ENCODE results near the gene PGM2.

PGM2 gene

GRCh38 chr4:37844204-37844603, 17.7 kb downstream of the PGM2 start:
- TF ChIP-seq CTCF (IDR thresholded peaks at IDR 0.05; ENCODE audit: borderline replicate concordance, insufficient read depth, low read depth, low read length), result no peak
- no peak overlapping the region for H3K4me3 ChIP-seq (ENCODE audit: low read depth, low read length)

DNA sequence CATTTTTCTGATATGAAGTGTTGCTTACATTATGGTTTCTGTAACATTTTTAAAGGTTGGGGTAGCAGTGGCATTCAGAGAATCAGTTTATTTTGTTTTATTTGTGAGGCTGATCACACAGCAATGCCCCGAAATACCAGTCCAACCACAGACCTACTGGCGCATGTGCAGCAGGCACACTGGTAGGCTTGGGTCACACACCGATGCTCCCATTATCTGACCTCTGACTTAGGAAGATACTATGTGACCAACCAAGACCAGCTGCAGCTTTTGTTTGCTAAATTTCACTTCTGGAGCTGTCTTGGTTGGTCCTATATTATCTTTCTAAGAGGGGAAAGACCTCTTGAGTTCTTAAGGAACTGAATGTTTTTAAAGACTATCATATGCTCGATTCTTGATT, 18.7 kb downstream of the PGM2 start:
- TF ChIP-seq CTCF (IDR thresholded peaks at IDR 0.05; ENCODE audit: borderline replicate concordance, insufficient read depth, low read depth, low read length), result no peak
- no peak overlapping the region for H3K4me3 ChIP-seq (ENCODE audit: low read depth, low read length)

DNA sequence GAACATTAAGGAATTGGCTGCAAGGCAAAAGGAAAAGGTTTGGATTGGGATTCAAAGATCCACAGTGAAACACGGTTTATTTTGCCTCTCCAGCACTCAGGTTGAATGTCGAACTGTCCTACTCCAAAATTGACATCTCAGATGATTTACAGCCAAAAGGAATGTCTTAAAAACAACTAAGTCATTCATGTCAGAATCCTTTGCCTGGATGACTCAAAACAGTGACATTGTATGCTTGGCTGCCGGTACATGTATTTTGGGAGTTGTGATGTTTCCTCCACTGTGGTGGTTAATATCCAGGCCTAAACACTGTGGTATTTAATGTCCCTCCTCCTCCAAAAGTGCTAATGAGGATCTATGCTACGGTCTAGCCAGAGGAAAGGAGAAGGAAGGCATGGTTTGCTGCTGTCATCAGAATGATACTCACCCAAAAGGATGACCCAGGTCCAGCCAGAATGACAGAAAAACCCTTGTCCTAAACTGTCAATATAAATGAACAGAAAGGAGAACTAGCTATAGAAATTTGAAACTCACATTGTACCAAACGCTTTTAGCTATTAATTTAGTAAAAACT, 20.9 kb downstream of the PGM2 start:
- no peak overlapping the region for H3K4me3 ChIP-seq (ENCODE audit: low read depth, low read length)
- TF ChIP-seq CTCF (IDR thresholded peaks at IDR 0.05; ENCODE audit: borderline replicate concordance, insufficient read depth, low read depth, low read length), result no peak

DNA sequence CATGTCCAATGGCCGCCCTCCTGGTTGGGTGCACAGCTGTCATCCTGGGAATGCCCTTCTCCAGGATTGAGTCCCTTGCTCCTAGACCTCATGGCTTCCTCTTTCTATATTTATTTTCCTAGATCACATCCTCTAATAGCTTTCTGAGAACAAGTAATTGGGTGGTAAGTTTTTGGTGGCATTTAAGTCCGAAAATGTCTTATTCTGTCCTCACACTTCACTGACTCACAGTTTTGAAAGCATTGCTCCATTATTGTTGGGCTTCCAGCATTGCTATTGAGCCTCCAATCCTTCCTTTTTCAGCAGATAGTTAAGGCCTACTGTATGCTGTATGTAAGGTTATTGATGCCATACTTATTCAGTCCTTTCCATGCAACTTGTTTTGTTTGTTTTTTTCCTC, 25.9 kb downstream of the PGM2 start:
- TF ChIP-seq CTCF (IDR thresholded peaks at IDR 0.05; ENCODE audit: borderline replicate concordance, insufficient read depth, low read depth, low read length), result no peak

GRCh38 chr4:37858112-37858511, 31.6 kb downstream of the PGM2 start:
- no peak overlapping the region for H3K4me3 ChIP-seq (ENCODE audit: low read depth, low read length)
- TF ChIP-seq CTCF (IDR thresholded peaks at IDR 0.05; ENCODE audit: borderline replicate concordance, insufficient read depth, low read depth, low read length), result no peak

More for the DNA sequence above, 25.9 kb downstream of the PGM2 start:
- H3K4me3 ChIP-seq (ENCODE audit: low read depth, low read length), result no peak overlapping the region

DNA sequence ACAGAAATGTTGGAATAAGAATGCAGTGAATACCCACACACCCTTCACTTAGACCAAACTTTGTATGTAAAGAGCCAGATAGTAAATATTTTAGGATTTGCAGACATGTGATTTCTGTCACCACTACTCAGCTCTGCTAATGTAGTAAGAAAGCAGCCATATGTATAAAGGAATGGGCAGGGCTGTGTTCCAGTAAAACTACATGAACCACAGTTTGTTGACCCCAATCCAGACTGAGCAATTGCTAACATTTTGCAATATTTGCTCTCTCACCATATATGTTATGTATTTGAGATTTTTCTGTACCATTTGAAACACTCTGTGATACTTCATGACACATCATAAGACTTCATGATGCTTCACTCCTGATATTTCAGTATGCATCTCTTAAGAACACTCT, 32.4 kb downstream of the PGM2 start:
- no peak for TF ChIP-seq CTCF (IDR thresholded peaks at IDR 0.05; ENCODE audit: borderline replicate concordance, insufficient read depth, low read depth, low read length)

DNA sequence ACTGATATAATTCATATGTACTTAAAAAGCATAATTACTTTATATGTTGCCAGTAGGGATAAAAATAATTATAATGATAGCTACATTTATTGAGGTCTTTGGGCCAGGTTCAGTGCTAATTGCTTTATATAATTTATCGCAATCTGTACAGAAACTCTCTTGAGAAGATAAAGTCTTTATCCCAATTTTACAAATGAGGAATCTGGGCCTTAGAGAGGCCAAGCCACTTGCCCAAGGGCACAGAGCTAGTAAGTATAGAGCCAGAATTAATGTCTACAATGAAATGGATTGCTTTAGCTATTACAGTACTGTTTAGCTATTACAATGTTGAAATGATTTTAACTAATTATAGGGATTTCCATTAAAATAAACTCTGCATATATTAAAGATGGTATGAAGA, 33.8 kb downstream of the PGM2 start:
- H3K4me3 ChIP-seq (ENCODE audit: low read depth, low read length), result no peak overlapping the region
- no peak for TF ChIP-seq CTCF (IDR thresholded peaks at IDR 0.05; ENCODE audit: borderline replicate concordance, insufficient read depth, low read depth, low read length)

More for the DNA sequence above, 32.4 kb downstream of the PGM2 start:
- no peak overlapping the region for H3K4me3 ChIP-seq (ENCODE audit: low read depth, low read length)
